A172 (cell line): ENCODE results near the gene JARID2. TPM values are rescaled to one million over a fixed set of nuclear protein-coding genes. Genes with fewer than 3 reads are reported as not detected.
A peak's percentile ranks its signal among the peaks of the same experiment; 100 is the strongest.

ENCODE experiments used
- DNase-seq: peaks from one replicate; pipeline ENCODE4 v3.0.0-alpha.2; 2015; ENCODE audit warnings: low spot score
- total RNA-seq: library from RNA; depleted of rRNA; stranded (reverse); fragments of >200 nt; shearing (Covaris generic); gene quantifications from 2 replicates; pipeline ENCODE4 v1.2.3, GENCODE V29; 2014; rRNA removed

Gene JARID2
- total RNA-seq = 4.8 and 5.4 TPM in 2 replicates

- DNase-seq = peak; percentile 93
Measured at GRCh38 chr6:15245361-15246216, at the start of gene JARID2. JARID2 (plus strand) TSS chr6:15246069; CDS start chr6:15246540, 471 bp downstream.

DNA sequence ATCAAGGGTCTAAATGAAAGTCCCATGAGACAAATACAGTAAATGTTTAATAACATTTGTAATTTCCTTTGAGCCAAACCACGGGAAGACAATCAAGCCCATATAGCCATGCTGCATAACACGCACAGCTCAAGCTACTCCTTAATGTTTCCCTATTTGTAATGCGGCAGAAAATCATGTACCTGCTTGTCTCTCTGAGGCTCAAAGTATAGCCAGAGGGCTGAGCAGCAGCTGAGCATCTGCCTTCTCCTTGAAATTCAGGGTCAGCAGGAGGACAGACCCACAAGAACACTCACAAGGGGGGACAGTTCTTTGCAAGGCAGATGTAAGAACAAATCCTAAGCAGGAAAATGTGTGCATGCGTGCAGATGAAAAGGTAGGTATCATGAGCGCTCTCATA lies 45.8 kb upstream of the JARID2 start:
- DNase-seq = no peak

- DNase-seq = no peak
Measured at GRCh38 chr6:15205321-15205720, 40.5 kb upstream of the JARID2 start.

GRCh38 chr6:15206887-15207286 lies 39.0 kb upstream of the JARID2 start:
- DNase-seq = no peak

DNA sequence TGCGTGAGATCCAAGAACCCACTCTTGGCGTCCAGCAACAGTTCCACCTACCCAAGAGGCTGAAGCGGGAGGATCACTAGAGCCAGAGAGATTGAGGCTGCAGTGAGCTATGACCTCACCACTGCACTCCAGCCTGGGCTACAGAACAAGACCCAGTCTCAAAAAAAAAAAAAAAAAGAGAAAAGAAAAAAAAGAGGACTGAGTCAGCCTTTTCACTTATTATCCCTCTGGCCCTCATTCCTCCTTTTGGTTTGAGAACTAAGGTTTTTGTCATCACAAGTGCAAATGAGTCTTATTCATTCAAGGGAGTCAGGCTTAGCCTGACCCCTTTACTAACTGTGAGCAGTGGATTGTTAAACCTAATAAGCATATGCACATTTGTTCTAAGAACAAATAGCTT lies 37.9 kb upstream of the JARID2 start:
- DNase-seq = no peak

DNA sequence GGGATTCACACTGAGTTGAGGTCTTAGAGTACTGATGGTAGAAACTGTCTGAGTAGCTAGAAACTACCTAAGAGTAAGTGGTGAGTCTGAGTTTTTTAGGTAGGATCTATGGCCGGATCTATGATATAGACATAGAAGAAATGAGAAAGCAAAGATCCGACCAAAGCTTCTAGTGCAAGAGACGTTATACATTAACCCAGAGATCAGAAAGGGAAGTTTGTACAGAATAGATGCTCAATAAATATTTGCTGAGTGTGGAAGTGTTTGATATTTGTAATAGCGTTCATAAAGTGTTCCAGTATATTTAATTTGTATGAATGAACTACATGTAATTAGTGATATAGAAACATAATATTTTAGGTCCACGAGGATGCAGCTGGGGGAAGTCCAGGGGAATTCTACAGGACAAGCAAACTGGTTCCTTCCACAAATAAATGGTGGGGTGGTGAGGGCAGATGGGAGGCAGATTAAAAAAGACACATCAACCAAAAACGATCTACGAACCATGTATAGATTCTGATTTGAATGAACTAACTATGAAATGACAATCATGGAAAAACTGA lies 31.9 kb upstream of the JARID2 start:
- no peak for DNase-seq

GRCh38 chr6:15218401-15218800 lies 27.5 kb upstream of the JARID2 start:
- no peak for DNase-seq

DNA sequence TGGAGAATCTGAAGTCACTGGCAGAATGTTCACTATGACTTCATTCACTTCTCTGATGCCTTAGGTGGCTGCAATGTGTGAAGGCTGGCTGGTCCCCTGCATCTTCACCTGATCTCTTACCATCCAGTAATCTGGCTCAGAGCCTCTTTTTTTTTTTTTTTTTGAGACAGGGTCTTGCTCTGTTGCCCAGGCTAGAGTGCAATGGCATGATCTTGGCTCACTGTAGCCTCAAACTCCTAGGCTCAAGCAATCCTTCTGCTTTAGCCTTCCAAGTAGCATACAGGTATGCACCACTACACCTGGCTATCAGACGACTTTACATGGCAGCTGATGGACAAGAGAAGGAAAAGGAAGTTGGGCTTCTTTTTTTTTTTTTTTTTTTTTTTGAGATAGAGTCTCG lies 25.8 kb upstream of the JARID2 start:
- no peak for DNase-seq

DNA sequence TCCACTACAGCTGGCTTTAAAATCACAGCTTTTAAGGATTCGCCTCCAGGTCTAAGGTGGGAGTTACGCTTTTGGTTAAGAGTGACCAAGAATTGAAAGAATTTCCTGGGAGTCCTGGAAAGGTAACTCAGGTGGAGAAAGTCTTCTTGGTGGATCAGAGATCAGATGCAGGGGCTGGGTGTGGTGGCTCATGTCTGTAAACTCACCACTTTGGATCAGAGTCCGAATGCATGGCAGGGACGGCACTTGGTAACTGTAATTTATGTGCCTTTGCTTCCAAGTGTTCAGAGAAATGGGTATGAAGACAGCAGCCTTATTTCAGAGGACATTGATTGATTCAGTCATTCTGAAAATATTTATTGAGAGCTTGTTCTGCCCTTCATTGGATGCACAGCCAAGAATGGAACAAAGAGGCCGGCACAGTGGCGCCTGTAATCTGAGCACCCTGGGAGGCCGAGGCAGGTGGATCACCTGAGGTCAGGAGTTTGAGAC lies 18.0 kb upstream of the JARID2 start:
- no peak for DNase-seq

DNA sequence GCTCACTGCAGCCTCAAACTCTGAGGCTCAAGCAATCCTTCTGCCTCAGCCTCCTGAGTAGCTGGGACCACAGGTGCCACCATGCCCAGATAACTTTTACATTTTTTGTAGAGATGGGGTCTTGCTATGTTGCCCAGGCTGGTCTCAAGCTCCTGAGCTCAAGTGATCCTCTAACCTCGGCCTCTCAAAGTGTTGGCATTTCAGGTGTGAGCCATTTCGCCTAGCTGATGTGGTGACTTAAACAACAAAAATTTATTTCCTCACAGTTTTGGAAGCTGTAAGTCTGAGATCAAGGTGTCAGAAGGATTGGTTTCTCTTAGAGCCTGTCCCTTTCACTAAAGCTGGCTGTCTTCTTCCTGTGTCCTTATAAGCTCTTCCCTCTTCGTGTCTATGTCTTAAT lies 15.0 kb upstream of the JARID2 start:
- DNase-seq = no peak

- DNase-seq = no peak
Measured at GRCh38 chr6:15232836-15233510, 12.9 kb upstream of the JARID2 start.

DNA sequence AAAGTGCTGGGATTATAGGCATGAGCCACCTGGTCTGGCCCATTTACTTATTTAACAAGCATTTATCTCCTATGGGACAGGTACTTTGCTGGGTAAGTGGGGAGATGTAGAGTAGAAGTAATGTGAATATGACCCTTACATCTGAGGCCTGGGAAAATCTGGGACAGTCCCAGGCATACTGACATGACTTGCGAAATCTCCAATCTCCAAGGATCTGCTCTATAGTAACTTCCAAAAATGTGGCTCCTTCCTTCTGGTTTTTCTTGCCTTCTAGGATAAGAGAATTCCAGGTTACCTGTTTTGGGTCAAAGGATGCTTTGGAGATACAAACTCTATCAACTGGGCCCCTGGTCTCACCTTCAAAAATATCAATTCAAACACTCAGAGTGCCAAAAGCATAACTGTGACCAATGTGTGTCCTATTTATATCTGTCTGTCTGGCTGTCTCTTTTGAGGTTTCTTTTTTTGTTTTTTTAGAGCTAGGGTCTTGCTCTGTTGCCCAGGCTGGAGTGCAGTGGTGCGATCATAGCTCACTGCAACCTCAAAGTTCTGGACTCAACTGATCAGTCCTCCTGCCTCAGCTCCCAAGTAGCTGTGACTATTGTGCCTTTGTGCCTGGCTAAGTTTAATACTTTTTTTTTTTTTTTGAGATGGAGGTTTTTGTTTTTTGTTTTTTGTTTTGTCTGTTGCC lies 11.7 kb upstream of the JARID2 start:
- no peak for DNase-seq

GRCh38 chr6:15239616-15240364 lies 6.1 kb upstream of the JARID2 start:
- DNase-seq = no peak

DNA sequence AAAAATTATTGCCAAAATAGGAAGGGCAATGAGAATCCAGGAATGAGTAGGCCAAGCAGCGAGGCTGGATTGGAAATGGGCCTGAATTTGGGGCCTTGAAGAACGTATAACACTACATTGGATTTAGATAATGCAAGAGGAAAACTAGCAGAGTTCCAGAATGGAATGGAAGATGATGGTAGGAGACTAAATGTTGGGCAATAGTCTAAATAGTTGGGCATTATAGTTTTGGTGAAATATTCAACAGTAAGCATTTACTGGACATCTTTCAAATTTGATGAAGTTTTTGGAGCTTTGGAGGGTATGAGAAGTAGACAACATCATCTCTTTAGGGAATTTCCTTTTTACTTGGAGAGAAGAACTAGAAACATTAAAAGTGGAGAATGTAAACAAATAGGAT lies 3.4 kb upstream of the JARID2 start:
- no peak for DNase-seq

GRCh38 chr6:15242937-15243614 lies 2.8 kb upstream of the JARID2 start:
- no peak for DNase-seq

- DNase-seq = no peak
Measured at GRCh38 chr6:15243910-15244619, 1.8 kb upstream of the JARID2 start.

- DNase-seq = peak; percentile 48
Measured at GRCh38 chr6:15244620-15245360, 1.1 kb upstream of the JARID2 start.

- DNase-seq = no peak
Measured at GRCh38 chr6:15246217-15246665, 372 bp downstream of the JARID2 start.
